NCI-H1930 (cell line): ENCODE results near the gene HOXD11.

Source experiments
- DNase-seq, 2 experiments: peaks; one replicate each; lab custom pipeline; 2025; lab: John Stamatoyannopoulos, UW

Gene HOXD11

GRCh38 chr2:176093145-176093897 lies 13.8 kb upstream of the HOXD11 start:
- DNase-seq, result peak; percentile 40 to 75

- DNase-seq, result no peak
These were observed 13.2 kb upstream of the HOXD11 start for GRCh38 chr2:176093898-176094249.

- DNase-seq, result no peak
These were observed 12.7 kb upstream of the HOXD11 start for GRCh38 chr2:176094349-176094748.

- no peak for DNase-seq
These were observed 11.7 kb upstream of the HOXD11 start for GRCh38 chr2:176095421-176095820.

- DNase-seq, result no peak
These were observed 10.7 kb upstream of the HOXD11 start for GRCh38 chr2:176096243-176096985.

- peak; percentile 86 for DNase-seq
These were observed 9.9 kb upstream of the HOXD11 start for GRCh38 chr2:176096986-176097819.

GRCh38 chr2:176097820-176098365 lies 9.2 kb upstream of the HOXD11 start:
- DNase-seq, result no peak

GRCh38 chr2:176098366-176099158 lies 8.5 kb upstream of the HOXD11 start:
- DNase-seq, result no peak

GRCh38 chr2:176099159-176099727 lies 7.8 kb upstream of the HOXD11 start:
- no peak for DNase-seq

GRCh38 chr2:176099728-176100546 lies 7.1 kb upstream of the HOXD11 start, which contains the start of gene HOXD12:
HOXD12 (plus strand) TSS chr2:176099795; CDS start chr2:176099802, 7 bp downstream.
- DNase-seq, result no peak

- DNase-seq, result no peak
These were observed 6.4 kb upstream of the HOXD11 start for GRCh38 chr2:176100547-176101140.

GRCh38 chr2:176101216-176101830 lies 5.8 kb upstream of the HOXD11 start:
- DNase-seq, result no peak

GRCh38 chr2:176101842-176102241 lies 5.2 kb upstream of the HOXD11 start:
- no peak for DNase-seq

GRCh38 chr2:176102309-176102866 lies 4.7 kb upstream of the HOXD11 start:
- DNase-seq, result no peak

- DNase-seq, result no peak
These were observed 3.9 kb upstream of the HOXD11 start for GRCh38 chr2:176103194-176103593.

GRCh38 chr2:176103742-176104315 lies 3.3 kb upstream of the HOXD11 start:
- DNase-seq, result no peak

- no peak for DNase-seq
These were observed 2.6 kb upstream of the HOXD11 start for GRCh38 chr2:176104316-176105077.
